ENCODE data around the gene SP100. TPM values are rescaled to one million over a fixed set of nuclear protein-coding genes. Genes with fewer than 3 reads are reported as not detected.
"Not testable (repeated sequence)": the region's sequence is repeated elsewhere in the genome, so short reads cannot be mapped to it uniquely, and the experiment has no call there.

Gene SP100
- polyA plus RNA-seq, 3 donors: 19.1 to 34.9 (median 22.3) TPM

DNA sequence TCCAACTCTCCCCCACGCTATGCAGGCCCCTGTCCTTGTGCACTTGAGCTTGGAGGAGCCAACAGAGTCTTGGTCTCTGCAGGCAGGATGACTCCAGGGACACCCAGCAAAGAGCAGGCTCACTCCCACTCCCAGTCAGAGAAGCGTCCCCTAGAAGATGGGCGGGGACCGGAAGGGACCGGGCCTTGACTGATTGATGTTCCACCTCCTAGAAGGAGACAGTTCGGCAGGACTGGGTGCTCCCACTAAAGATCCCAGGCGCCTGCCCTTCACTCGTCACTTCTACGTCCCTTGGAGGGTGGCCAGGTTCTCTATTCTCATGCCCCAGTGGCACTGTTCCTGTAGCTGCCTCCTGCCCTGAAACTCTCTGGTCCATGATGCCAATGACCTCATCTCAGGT, 3.2 kb upstream of the SP100 start:
- DNase-seq (ENCODE audit: extremely low read depth in 1 of 11, low read depth in 9 of 11, low spot score in 4 of 11): no peak

DNA sequence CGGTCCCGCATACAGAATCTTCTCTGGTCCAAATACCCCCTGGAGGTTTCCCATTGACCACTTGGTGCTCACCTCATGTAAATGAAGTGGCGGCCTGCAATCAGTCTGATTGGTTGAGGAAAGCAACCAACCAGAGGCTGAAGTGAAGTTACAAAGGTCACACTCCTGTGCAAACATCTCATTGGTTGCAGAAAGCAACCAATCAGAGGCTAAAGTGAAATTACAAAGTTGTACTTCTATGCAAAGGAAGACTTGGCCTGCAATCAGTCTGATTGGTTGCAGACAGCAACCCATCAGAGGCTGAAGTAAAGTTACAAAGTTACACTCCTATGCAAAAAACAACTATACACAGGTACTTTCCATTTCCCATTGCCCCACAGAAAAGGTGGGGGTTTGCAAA, 2.5 kb upstream of the SP100 start:
- no peak for DNase-seq (ENCODE audit: extremely low read depth in 1 of 11, low read depth in 9 of 11, low spot score in 4 of 11)

DNA sequence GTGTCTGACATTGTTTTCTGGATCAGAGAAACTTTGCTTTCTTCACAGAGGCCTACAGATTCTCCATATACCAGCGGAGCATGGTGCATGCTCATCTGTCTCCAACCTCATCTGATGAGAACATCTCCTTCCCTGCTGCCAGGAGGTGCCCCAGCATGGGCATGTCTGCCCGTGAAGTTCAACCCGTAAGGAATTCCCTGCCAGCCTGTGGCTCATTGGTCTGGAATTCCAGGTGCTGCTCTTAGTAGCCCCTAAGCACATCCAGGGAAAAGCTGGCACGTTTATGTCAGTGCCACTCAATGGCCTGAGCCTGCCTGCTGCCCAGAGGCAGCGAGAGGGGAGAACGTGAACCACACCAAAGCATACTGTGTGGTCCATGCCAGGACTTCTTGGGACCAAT, 1.7 kb upstream of the SP100 start:
- no peak for DNase-seq (ENCODE audit: extremely low read depth in 1 of 11, low read depth in 9 of 11, low spot score in 4 of 11)

GRCh38 chr2:230417436-230417835, 1.4 kb downstream of the SP100 start:
- DNase-seq (ENCODE audit: extremely low read depth in 1 of 11, low read depth in 9 of 11, low spot score in 4 of 11): no peak

DNA sequence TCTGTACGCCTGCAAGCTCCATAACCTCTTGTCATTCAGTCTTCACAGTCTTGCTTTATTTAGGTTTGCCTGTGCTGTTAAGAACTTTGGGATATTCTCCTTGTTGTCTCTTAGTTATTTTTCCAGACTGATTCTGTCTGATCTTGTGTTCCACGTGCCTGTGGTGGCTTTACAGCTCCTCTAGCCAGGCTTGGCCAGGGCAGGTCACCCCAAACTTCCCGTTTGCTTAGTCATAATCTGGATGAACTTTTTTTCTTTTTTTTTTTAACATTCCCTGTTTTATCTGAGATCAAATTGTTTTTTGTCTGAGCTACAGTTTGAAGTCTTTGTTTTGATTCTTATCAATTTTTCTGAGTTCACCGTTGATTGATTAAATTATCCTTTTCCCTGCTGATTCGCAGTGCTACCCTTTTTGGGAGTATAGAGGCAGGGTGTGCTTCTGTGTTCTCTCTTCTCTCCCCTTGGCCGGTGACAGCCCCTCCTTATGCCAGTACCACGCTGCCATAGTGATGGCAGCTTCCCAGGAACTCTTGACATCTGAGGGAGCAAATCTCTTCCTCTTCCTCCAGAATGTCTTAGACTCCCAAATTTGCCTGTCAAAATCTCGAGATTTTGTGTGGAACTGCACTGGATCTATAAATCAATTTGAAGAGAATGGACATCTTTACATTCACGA, 2.5 kb downstream of the SP100 start:
- DNase-seq (ENCODE audit: extremely low read depth in 1 of 11, low read depth in 9 of 11, low spot score in 4 of 11): no peak

DNA sequence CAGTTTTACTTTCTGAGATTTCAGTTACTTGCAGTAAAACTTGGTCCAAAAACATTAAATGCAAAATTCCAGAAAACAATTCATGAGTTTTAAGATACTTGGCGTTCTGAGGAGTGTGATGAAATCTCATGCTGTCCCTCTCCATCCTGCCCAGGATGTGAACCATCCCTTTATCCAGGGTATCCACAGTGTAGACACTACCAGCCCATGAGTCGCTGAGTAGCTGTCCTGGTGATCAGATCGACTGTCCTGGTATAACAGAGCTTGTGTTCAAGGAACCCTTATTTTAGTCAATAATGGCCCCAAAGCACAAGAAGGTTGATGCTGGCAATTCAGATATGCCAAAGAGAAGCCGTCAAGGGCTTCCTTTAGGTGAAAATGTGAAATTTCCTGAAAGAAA, 3.2 kb downstream of the SP100 start:
- no peak for DNase-seq (ENCODE audit: extremely low read depth in 1 of 11, low read depth in 9 of 11, low spot score in 4 of 11)

DNA sequence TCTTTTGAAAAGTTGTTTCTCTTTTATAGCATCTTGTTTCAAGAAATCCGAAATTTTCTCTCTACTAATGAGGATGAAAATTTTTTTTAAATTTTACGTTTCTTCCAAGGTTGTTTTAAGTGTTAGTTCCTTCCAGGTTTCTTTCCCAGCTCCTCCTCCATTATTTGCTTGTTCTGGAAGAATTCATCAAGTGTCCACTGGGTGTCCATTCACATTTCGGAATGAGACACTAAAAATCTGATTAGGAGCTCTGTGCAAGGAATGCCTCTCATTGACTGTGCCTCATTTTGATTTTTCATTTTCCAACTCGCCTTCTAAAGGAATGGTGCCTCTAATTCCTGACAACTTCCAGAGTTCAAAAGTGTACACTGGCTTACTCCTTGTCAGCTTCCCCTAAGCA, 6.1 kb downstream of the SP100 start:
- DNase-seq (ENCODE audit: extremely low read depth in 1 of 11, low read depth in 9 of 11, low spot score in 4 of 11): no peak

GRCh38 chr2:230423851-230424458, 8.0 kb downstream of the SP100 start:
- no peak for DNase-seq (ENCODE audit: extremely low read depth in 1 of 11, low read depth in 9 of 11, low spot score in 4 of 11)

DNA sequence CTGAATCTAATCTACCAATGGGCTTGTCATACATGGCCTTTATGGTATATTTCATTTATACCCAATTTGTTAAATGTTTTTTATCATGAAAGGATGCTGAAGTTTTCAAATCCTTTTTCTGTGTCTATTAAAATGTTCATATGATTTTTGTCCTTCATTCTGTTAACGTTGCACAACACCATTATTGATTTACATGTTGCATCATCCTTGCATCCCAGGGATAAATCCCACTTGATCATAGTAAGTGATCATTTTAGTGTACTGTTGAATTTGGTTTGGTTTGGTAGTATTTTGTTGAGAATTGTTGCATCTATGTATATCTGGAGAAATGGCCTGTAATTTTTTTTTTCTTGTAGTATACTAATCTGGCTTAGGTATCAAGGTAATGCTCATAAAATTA, 9.4 kb downstream of the SP100 start:
- no peak for DNase-seq (ENCODE audit: extremely low read depth in 1 of 11, low read depth in 9 of 11, low spot score in 4 of 11)

- no peak for DNase-seq (ENCODE audit: extremely low read depth in 1 of 11, low read depth in 9 of 11, low spot score in 4 of 11)
Observed at GRCh38 chr2:230429513-230429912, 13.5 kb downstream of the SP100 start.

- DNase-seq (ENCODE audit: extremely low read depth in 1 of 11, low read depth in 9 of 11, low spot score in 4 of 11): no peak
Observed at GRCh38 chr2:230430957-230431910, 15.2 kb downstream of the SP100 start.

- no peak for DNase-seq (ENCODE audit: extremely low read depth in 1 of 11, low read depth in 9 of 11, low spot score in 4 of 11)
Observed at GRCh38 chr2:230434677-230435324, 18.8 kb downstream of the SP100 start.

DNA sequence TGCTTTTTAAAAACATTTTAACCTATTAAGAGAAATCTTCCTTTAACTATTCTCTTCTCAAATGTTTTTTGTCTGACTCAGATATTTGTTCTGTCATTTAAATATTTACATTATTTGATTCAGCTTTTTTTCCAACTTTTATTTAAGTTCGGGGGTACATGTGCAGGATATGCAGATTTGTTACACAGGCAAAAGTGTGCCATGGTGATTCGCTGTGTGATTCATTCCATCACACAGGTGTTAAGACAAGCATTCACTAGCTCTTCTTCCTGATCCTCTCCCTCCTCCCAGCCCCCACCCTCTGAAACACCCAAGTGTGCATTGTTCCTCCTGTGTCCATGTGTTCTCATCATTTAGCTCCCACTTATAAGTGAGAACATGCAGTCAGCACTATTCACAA, 19.4 kb downstream of the SP100 start:
- no peak for DNase-seq (ENCODE audit: extremely low read depth in 1 of 11, low read depth in 9 of 11, low spot score in 4 of 11)

GRCh38 chr2:230439121-230439520, 23.1 kb downstream of the SP100 start:
- not testable (repeated sequence) for DNase-seq (ENCODE audit: extremely low read depth in 1 of 11, low read depth in 9 of 11, low spot score in 4 of 11)

- DNase-seq (ENCODE audit: extremely low read depth in 1 of 11, low read depth in 9 of 11, low spot score in 4 of 11): no peak
Observed at GRCh38 chr2:230439590-230439989, 23.6 kb downstream of the SP100 start.

DNA sequence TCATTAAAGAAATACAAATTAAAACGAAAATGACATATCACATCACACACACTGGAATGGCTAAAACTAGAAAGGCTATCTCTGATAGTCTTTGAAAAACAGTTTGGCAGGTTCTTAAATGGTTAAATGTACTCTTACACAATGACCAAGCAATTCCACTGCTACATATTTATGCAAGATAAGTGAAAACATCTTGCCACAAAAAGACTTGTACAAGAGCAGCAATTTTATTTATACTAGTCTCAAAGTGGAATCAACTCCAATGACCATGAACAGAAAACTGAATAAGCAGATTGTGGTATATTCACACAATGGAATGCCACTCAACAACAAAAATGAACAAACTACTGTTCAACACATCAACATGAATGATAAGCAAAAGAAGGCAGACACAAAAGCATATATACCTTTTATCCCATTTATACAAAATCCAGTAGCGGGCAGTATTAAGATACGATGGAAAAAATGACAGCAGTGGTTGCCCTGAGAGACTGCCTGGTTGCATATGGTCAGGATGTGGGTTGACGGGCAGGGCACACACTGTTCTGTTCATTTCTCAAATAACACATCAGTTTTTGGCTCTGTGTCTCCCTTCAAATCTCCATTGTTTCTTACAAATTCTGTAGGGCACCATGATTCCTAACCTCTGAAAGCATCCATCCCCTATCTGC, 25.4 kb downstream of the SP100 start:
- DNase-seq (ENCODE audit: extremely low read depth in 1 of 11, low read depth in 9 of 11, low spot score in 4 of 11): no peak

DNA sequence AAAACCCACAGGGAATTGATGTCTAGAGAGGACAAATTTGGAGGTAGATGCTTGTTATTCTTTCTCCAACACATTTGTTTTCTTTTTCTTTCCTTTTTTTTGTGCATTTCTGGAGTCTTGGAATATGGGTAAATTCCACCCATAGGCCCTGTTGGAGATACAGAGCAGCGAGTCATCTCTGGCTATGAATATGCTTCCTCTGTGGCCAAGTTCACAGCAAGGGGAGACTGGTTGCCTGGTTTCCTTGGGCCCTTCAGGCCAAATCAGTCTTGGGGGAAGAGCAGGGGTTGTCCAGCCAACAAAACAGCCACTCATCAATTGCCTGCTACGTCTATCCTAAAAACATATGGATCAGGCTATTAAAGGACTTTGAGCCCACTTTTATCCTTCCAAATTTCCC, 27.5 kb downstream of the SP100 start:
- no peak for DNase-seq (ENCODE audit: extremely low read depth in 1 of 11, low read depth in 9 of 11, low spot score in 4 of 11)

- DNase-seq (ENCODE audit: extremely low read depth in 1 of 11, low read depth in 9 of 11, low spot score in 4 of 11): no peak
Observed at GRCh38 chr2:230444832-230445231, 28.8 kb downstream of the SP100 start.

DNA sequence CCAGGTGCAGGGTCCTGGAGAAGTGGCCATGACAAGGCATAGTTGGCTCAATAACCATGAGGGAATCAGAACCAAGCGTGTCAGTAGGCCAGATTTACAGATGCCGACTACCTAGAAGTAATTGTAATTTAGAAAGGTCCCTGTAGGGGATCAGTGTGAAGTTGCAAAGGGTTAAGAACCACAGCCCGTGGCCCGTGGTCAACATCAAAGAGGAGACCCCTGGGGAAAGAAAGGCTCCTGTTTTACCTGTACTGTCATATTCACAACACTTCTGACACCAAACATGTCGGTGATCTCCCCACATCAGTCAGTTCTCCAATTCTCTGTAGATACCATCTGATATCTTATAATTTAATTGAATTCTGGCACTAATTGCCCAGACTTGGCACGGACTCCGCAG, 31.0 kb downstream of the SP100 start:
- DNase-seq (ENCODE audit: extremely low read depth in 1 of 11, low read depth in 9 of 11, low spot score in 4 of 11): no peak

Measured in renal cortex interstitium (tissue), 11 donors.